ENCODE data around the gene TAS2R46.
A peak's percentile ranks its signal among the peaks of the same experiment; 100 is the strongest.
"Not testable (repeated sequence)": the region's sequence is repeated elsewhere in the genome, so short reads cannot be mapped to it uniquely, and the experiment has no call there.

TAS2R46 gene

GRCh38 chr12:11062194-11062593, at the start of gene TAS2R46:
TSS of gene TAS2R46 (minus strand) at chr12:11062294. CDS start at chr12:11062294, 0 bp downstream.
- not testable (repeated sequence) for DNase-seq (ENCODE audit: low read depth)

- DNase-seq (ENCODE audit: low read depth): not testable (repeated sequence)
These were observed 49.1 kb upstream of the TAS2R46 start for GRCh38 chr12:11111213-11111612.

GRCh38 chr12:11108862-11109261, 46.8 kb upstream of the TAS2R46 start:
- no peak for DNase-seq (ENCODE audit: low read depth)

- no peak for DNase-seq (ENCODE audit: low read depth)
These were observed 45.6 kb upstream of the TAS2R46 start for GRCh38 chr12:11107719-11108118.

GRCh38 chr12:11106288-11106687, 44.2 kb upstream of the TAS2R46 start:
- no peak for DNase-seq (ENCODE audit: low read depth)

GRCh38 chr12:11105546-11105945, 43.5 kb upstream of the TAS2R46 start:
- no peak for DNase-seq (ENCODE audit: low read depth)

GRCh38 chr12:11094910-11095309, 32.8 kb upstream of the TAS2R46 start:
- DNase-seq (ENCODE audit: low read depth): not testable (repeated sequence)

- DNase-seq (ENCODE audit: low read depth): no peak
These were observed 30.0 kb upstream of the TAS2R46 start, which contains the start of gene TAS2R43 for GRCh38 chr12:11092128-11092527. TSS of gene TAS2R43 (minus strand) at chr12:11092313. CDS start at chr12:11092229, 84 bp downstream.

- DNase-seq (ENCODE audit: low read depth): no peak
These were observed 27.2 kb upstream of the TAS2R46 start for GRCh38 chr12:11089246-11089645.

- DNase-seq (ENCODE audit: low read depth): no peak
These were observed 23.3 kb upstream of the TAS2R46 start for GRCh38 chr12:11085419-11085818.

GRCh38 chr12:11081987-11082386, 19.9 kb upstream of the TAS2R46 start:
- DNase-seq (ENCODE audit: low read depth): no peak

GRCh38 chr12:11078246-11078645, 16.2 kb upstream of the TAS2R46 start:
- DNase-seq (ENCODE audit: low read depth): no peak

- DNase-seq (ENCODE audit: low read depth): no peak
These were observed 13.5 kb upstream of the TAS2R46 start for GRCh38 chr12:11075642-11076041.

GRCh38 chr12:11071414-11071813, 9.3 kb upstream of the TAS2R46 start:
- DNase-seq (ENCODE audit: low read depth): no peak

GRCh38 chr12:11070999-11071398, 8.9 kb upstream of the TAS2R46 start:
- no peak for DNase-seq (ENCODE audit: low read depth)

- no peak for DNase-seq (ENCODE audit: low read depth)
These were observed 7.8 kb upstream of the TAS2R46 start for GRCh38 chr12:11069854-11070365.

GRCh38 chr12:11067514-11067913, 5.4 kb upstream of the TAS2R46 start:
- no peak for DNase-seq (ENCODE audit: low read depth)

GRCh38 chr12:11059784-11060183, 2.3 kb downstream of the TAS2R46 start:
- DNase-seq (ENCODE audit: low read depth): no peak

- no peak for DNase-seq (ENCODE audit: low read depth)
These were observed 3.1 kb downstream of the TAS2R46 start for GRCh38 chr12:11059041-11059440.

GRCh38 chr12:11055306-11055705, 6.8 kb downstream of the TAS2R46 start:
- no peak for DNase-seq (ENCODE audit: low read depth)

GRCh38 chr12:11049806-11050531, 12.1 kb downstream of the TAS2R46 start:
- not testable (repeated sequence) for DNase-seq (ENCODE audit: low read depth)

- not testable (repeated sequence) for DNase-seq (ENCODE audit: low read depth)
These were observed 20.7 kb downstream of the TAS2R46 start for GRCh38 chr12:11041366-11041765.

- peak; percentile 8 for DNase-seq (ENCODE audit: low read depth)
These were observed 21.9 kb downstream of the TAS2R46 start for GRCh38 chr12:11040162-11040561.

- no peak for DNase-seq (ENCODE audit: low read depth)
These were observed 22.9 kb downstream of the TAS2R46 start for GRCh38 chr12:11039171-11039570.

All from GM04503 (cell line).